GM10266 (cell line): ENCODE data around the gene PRR20E.

ENCODE experiments used
- DNase-seq: peaks from one replicate; pipeline ENCODE4 v3.0.0; 2012; ENCODE audit errors: extremely low spot score
- CTCF ChIP-seq: IDR thresholded peaks from 2 replicates; pipeline ENCODE4 v1.5.1; 2012; ENCODE audit warnings: mild to moderate bottlenecking, low read depth; ENCODE audit not compliant: control insufficient read depth, insufficient read depth; ENCODE audit errors: missing control alignments

PRR20E gene

GRCh38 chr13:57191667-57192066 lies 24.7 kb downstream of the PRR20E start:
- no peak for DNase-seq
- no peak for TF ChIP-seq CTCF

- no peak for DNase-seq
Measured at GRCh38 chr13:57212989-57213388, 46.0 kb downstream of the PRR20E start.

More at GRCh38 chr13:57212989-57213388, 46.0 kb downstream of the PRR20E start:
- no peak for TF ChIP-seq CTCF
